ENCODE results near the gene HGS. TPM values are rescaled to one million over a fixed set of nuclear protein-coding genes. Genes with fewer than 3 reads are reported as not detected.

Gene HGS
- total RNA-seq, 1 donor from 2014 or later, result 46.2 TPM

GRCh38 chr17:81719410-81720266 lies 35.8 kb downstream of the HGS start:
- Mint-ChIP-seq H3K4me1 (peaks cover 2% of the 10 kb centered on the region), H3K27me3 (ENCODE audit: insufficient read depth, low read depth) (peaks cover 4% of the 10 kb centered on the region), H3K9me3 (no peaks in the 10 kb centered on the region), H3K36me3 (peaks cover 2% of the 10 kb centered on the region), H3K4me3 (no peak overlapping the region), H3K27ac (no peak overlapping the region)
- Histone ChIP-seq H3F3A (ENCODE audit: low read depth) (peaks cover 11% of the 10 kb centered on the region), H3K36me3 (no peaks in the 10 kb centered on the region), H3K27me3 (no peaks in the 10 kb centered on the region), H2AFZ (replicated peaks) (no peak overlapping the region), H3K9ac (no peak overlapping the region), H3K79me2 (ENCODE audit: low read depth) (no peaks in the 10 kb centered on the region), H3K4me1 (no peaks in the 10 kb centered on the region), H3K27ac (no peak overlapping the region), H4K20me1 (ENCODE audit: low read depth) (no peaks in the 10 kb centered on the region), H3K4me2 (no peak overlapping the region), H3K9me3 (ENCODE audit: low read depth) (no peaks in the 10 kb centered on the region), H3K4me3 (no peak overlapping the region)
- no peak for TF ChIP-seq EZH2phosphoT487 (IDR thresholded peaks at IDR 0.05)
- TF ChIP-seq CTCF (IDR thresholded peaks at IDR 0.05), result no peak
- no peak for TF ChIP-seq EZH2 (IDR thresholded peaks at IDR 0.05)
- no peak for DNase-seq (ENCODE audit: low spot score)

GRCh38 chr17:81720267-81721071 lies 36.7 kb downstream of the HGS start:
- Histone ChIP-seq H2AFZ (replicated peaks) (no peak overlapping the region), H3K4me3 (no peak overlapping the region), H3K79me2 (ENCODE audit: low read depth) (no peaks in the 10 kb centered on the region), H3K27me3 (no peaks in the 10 kb centered on the region), H3F3A (ENCODE audit: low read depth) (peaks cover 11% of the 10 kb centered on the region), H3K9ac (no peak overlapping the region), H3K9me3 (ENCODE audit: low read depth) (no peaks in the 10 kb centered on the region), H3K27ac (peak overlapping the region; percentile 46), H3K4me1 (no peaks in the 10 kb centered on the region), H3K36me3 (no peaks in the 10 kb centered on the region), H3K4me2 (no peak overlapping the region), H4K20me1 (ENCODE audit: low read depth) (no peaks in the 10 kb centered on the region)
- Mint-ChIP-seq H3K27ac (no peak overlapping the region), H3K9me3 (no peaks in the 10 kb centered on the region), H3K4me1 (peaks cover 2% of the 10 kb centered on the region), H3K27me3 (ENCODE audit: insufficient read depth, low read depth) (peaks cover 4% of the 10 kb centered on the region), H3K36me3 (peaks cover 2% of the 10 kb centered on the region), H3K4me3 (no peak overlapping the region)
- DNase-seq (ENCODE audit: low spot score), result no peak
- no peak for TF ChIP-seq EZH2phosphoT487 (IDR thresholded peaks at IDR 0.05)
- no peak for TF ChIP-seq CTCF (IDR thresholded peaks at IDR 0.05)
- no peak for TF ChIP-seq EZH2 (IDR thresholded peaks at IDR 0.05)

- no peak overlapping the region for H3K4me2 ChIP-seq
- H3F3A ChIP-seq (ENCODE audit: low read depth), result peaks cover 11% of the 10 kb centered on the region
- Mint-ChIP-seq H3K36me3 (peaks cover 2% of the 10 kb centered on the region), H3K4me1 (peaks cover 2% of the 10 kb centered on the region), H3K27me3 (ENCODE audit: insufficient read depth, low read depth) (peaks cover 4% of the 10 kb centered on the region), H3K9me3 (no peaks in the 10 kb centered on the region), H3K27ac (no peak overlapping the region), H3K4me3 (no peak overlapping the region)
- H2AFZ ChIP-seq (replicated peaks), result no peak overlapping the region
- TF ChIP-seq CTCF (IDR thresholded peaks at IDR 0.05) (no peak), EZH2phosphoT487 (IDR thresholded peaks at IDR 0.05) (no peak), EZH2 (IDR thresholded peaks at IDR 0.05) (no peak)
- no peaks in the 10 kb centered on the region for H3K4me1 ChIP-seq
- H4K20me1 ChIP-seq (ENCODE audit: low read depth), result no peaks in the 10 kb centered on the region
- H3K27ac ChIP-seq, result no peak overlapping the region
- no peak overlapping the region for H3K9ac ChIP-seq
- no peak for DNase-seq (ENCODE audit: low spot score)
- no peaks in the 10 kb centered on the region for H3K9me3 ChIP-seq (ENCODE audit: low read depth)
- H3K4me3 ChIP-seq, result no peak overlapping the region
- no peaks in the 10 kb centered on the region for H3K79me2 ChIP-seq (ENCODE audit: low read depth)
- H3K27me3 ChIP-seq, result no peaks in the 10 kb centered on the region
- no peaks in the 10 kb centered on the region for H3K36me3 ChIP-seq
Observed at GRCh38 chr17:81722184-81723120, 38.6 kb downstream of the HGS start.

Measured in neural progenitor cell (in vitro differentiated cells).